ENCODE results near the gene CRIP3.

GRCh38 chr6:43334466-43335095 lies 26.0 kb upstream of the CRIP3 start:
- TF ChIP-seq, protein P1, sequence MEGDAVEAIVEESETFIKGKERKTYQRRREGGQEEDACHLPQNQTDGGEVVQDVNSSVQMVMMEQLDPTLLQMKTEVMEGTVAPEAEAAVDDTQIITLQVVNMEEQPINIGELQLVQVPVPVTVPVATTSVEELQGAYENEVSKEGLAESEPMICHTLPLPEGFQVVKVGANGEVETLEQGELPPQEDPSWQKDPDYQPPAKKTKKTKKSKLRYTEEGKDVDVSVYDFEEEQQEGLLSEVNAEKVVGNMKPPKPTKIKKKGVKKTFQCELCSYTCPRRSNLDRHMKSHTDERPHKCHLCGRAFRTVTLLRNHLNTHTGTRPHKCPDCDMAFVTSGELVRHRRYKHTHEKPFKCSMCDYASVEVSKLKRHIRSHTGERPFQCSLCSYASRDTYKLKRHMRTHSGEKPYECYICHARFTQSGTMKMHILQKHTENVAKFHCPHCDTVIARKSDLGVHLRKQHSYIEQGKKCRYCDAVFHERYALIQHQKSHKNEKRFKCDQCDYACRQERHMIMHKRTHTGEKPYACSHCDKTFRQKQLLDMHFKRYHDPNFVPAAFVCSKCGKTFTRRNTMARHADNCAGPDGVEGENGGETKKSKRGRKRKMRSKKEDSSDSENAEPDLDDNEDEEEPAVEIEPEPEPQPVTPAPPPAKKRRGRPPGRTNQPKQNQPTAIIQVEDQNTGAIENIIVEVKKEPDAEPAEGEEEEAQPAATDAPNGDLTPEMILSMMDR (IDR thresholded peaks at IDR 0.05) = peak; percentile 22 to 47 (median 32)
- TF ChIP-seq POLR2A (IDR thresholded peaks at IDR 0.05) = no peak

Data from uterus (tissue), 2 donors.